Heart right ventricle (tissue), 16 donors: ENCODE results near the gene ELMO3. TPM values are rescaled to one million over a fixed set of nuclear protein-coding genes. Genes with fewer than 3 reads are reported as not detected.

Source experiments
- ATAC-seq, 8 donors: fragments of 200-7000 bp; cut with Tn5 transposase; one replicate each; pipeline ENCODE4 v1.9.1; 2020; ENCODE audit warnings: mild to moderate bottlenecking in 8 of 8, moderate library complexity in 8 of 8, moderate number of reproducible peaks in 1 of 8
- DNase-seq, 2 donors: peaks; one replicate each; pipeline ENCODE4 v3.0.0-alpha.2; 2020
- H3K27ac ChIP-seq, 10 donors: fragments of 200-600 bp; sonication (generic) in 2 of 10; one replicate each; pipeline versions ENCODE4 v1.5.0 to v1.8.0; 2020 to 2022; ENCODE audit warnings: mild to moderate bottlenecking in 3 of 10
- H3K27me3 ChIP-seq, 7 donors: fragments of 200-600 bp; one replicate each; pipeline ENCODE4 v1.8.0; 2021 to 2022; ENCODE audit warnings: mild to moderate bottlenecking in 2 of 7
- H3K36me3 ChIP-seq, 9 donors: fragments of 200-600 bp; sonication (generic) in 1 of 9; one replicate each; pipeline versions ENCODE4 v1.5.0 to v1.8.0; 2020 to 2022; ENCODE audit warnings: mild to moderate bottlenecking in 2 of 9
- H3K4me1 ChIP-seq, 9 donors: fragments of 200-600 bp; sonication (generic) in 1 of 9; one replicate each; pipeline versions ENCODE4 v1.5.0 to v1.8.0; 2020 to 2022; ENCODE audit warnings: mild to moderate bottlenecking in 4 of 9
- H3K4me3 ChIP-seq, 10 donors: fragments of 200-600 bp; sonication (generic) in 2 of 10; one replicate each; pipeline versions ENCODE4 v1.5.0 to v1.8.0; 2020 to 2022; ENCODE audit warnings: mild to moderate bottlenecking in 7 of 10, moderate library complexity in 2 of 10
- H3K9me3 ChIP-seq, 11 donors: fragments of 200-600 bp in 10 of 11; sonication (generic) in 2 of 11; one replicate each; pipeline versions ENCODE4 v1.5.0 to v1.8.0; 2013 to 2022; ENCODE audit warnings: mild to moderate bottlenecking in 2 of 11, control low read depth in 1 of 11, moderate library complexity in 1 of 11
- CTCF ChIP-seq, 9 donors: fragments of 200-600 bp; sonication (generic) in 2 of 9; IDR thresholded peaks; one replicate each; pipeline versions ENCODE4 v1.5.0 to v1.8.0; 2021 to 2022; ENCODE audit warnings: antibody characterized with exemption in 9 of 9, mild to moderate bottlenecking in 5 of 9, moderate library complexity in 1 of 9
- WGBS, 2 donors: extraction: QIAGEN DNeasy Blood & Tissue Kit; methylation state at CpG; one replicate each; pipeline ENCODE4 v1.1.7; 2013; ENCODE audit warnings: inconsistent platforms in 1 of 2; 5-methylcytosine and 5-hydroxymethylcytosine counted together
- intact Hi-C, 10 donors: fragments of 100-400 bp; cut with DNase I; formaldehyde crosslinking; loops; one replicate each; pipeline versions ENCODE4 v1.11.1 to v1.14.2; 2022
- polyA plus RNA-seq, 2 donors: library from polyadenylated mRNA; stranded (reverse); fragments of 200-250 nt; gene quantifications; one replicate each; pipeline ENCODE4 v1.2.3, GENCODE V29; 2013
- total RNA-seq, 10 donors: library from RNA; stranded (reverse); fragmentation: NEBNext Ultra II Directional in 3 of 10; extraction: Animal tissue kit (Norgen Biotek cat#: 25700) in 3 of 10; gene quantifications; one replicate each; pipeline versions ENCODE4 v1.2.1 to v1.2.4, GENCODE V29; 2021 to 2023
- donor health status: Arrhythmogenic right ventricular cardiomyopathy.
- donor health status: ischemic (EF 13 %, LVEDD 7.1; RV severe dilation, severe dysfunction).
- donor health status: healthy with polysubstance abuse.
- donor health status: DM: no; HTN: yes; CAD: no.
- donor health status: DM: no; HTN: no; CAD: no.
- donor health status: ischemic (EF 25% LVEDD 6.9; RV normal size, moderate dysfunction).
- donor health status: ischemic (EF 25% LVEDD 5.7; RV mildly dilated, moderate dysfunction).
- donor health status: healthy.
- donor health status: DM: yes; HTN: yes; CAD: no.
- donor health status: Ischemic cardiomyopathy.
- donor health status: ischemic (EF 35%, LVEDD 5.7; RV mildly dilated, moderate dysfunction).
- donor health status: nonischemic (EF 11% LVEDD 7.7; RV severe dilation, severe dysfunction).
- donor health status: DM: yes; HTN: yes; CAD: no.
- donor health status: PGD.
- donor health status: ischemic (EF 29% LVEDD 5.4; RV normal size, mild dysfunction).
- donor health status: nonischemic (EF 23%, LVEDD 6.1; RV moderate dilation, normal function).

ELMO3 gene
- total and polyA plus RNA-seq, 12 donors: 0.19 to 1.9 (median 0.46) TPM

DNA sequence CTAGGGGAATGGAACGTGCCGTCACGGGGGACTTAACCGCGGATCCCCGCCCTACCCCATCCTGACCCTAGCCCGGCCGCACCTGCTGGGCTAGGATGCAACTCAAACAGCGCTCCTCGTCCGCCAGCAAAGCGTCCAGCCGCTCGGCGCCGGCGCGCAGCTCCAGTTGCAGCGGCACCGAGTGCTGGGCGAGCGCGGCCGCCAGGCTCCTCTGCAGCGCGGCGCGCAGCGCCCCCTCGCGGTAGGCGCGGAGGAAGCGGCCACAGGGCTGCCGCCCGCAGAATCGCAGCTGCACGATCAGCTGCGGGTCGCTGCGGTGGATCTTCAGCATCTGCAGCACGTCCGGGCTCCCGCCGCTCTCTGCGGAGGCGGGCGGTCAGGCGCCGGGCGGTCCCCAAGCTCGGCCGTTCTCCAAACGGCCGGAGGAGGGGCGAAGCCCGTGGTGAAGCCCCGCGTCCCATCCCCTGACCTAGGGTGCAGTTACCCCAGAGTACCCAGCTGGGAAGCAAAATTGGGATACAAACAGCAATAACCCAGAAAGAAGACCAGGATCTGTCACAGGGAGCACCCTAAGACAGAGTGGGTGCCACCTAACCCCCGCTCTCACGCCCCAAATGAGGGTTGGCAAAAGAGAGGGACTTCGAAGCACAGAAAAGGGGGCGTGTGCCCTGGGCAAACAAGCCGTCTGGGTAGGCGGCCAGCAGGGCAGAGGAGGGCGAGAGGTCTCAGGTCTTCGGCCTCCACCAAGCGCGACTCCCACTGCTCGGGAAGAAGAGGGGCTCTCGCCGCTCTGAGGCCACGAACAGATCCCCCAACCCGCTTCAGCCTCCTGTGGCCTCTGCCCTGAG, 43.4 kb upstream of the ELMO3 start:
- peaks cover 8 to 44% (median 35%) of the 10 kb centered on the region in 9 donors for H3K4me1 ChIP-seq
- DNase-seq: peak; percentile 66 to 81
- peaks cover 0 to 15% (median 0%) of the 10 kb centered on the region in 7 donors for H3K27me3 ChIP-seq
- peak; percentile 46 to 67 (median 54) for ATAC-seq
- no peak overlapping the region for H3K27ac ChIP-seq
- H3K36me3 ChIP-seq: peaks cover 0 to 7% (median 0%) of the 10 kb centered on the region in 9 donors
- peak; percentile 92 to 99 (median 97) for TF ChIP-seq CTCF (IDR thresholded peaks at IDR 0.05)
- no peaks in the 10 kb centered on the region for H3K9me3 ChIP-seq
- peak overlapping the region in 7 of 10 donors; percentile 14 to 35 (median 31) for H3K4me3 ChIP-seq
- WGBS, 2 donors: 11 to 13% methylated on average over 67 to 74 of the region's 74 CpGs
- intact Hi-C loops: loop anchor here in 9 of 10 donors (1.0 to 10.0 kb wide), 8 partner anchors 30 to 179 kb away; no protein-coding TSS in a partner anchor

DNA sequence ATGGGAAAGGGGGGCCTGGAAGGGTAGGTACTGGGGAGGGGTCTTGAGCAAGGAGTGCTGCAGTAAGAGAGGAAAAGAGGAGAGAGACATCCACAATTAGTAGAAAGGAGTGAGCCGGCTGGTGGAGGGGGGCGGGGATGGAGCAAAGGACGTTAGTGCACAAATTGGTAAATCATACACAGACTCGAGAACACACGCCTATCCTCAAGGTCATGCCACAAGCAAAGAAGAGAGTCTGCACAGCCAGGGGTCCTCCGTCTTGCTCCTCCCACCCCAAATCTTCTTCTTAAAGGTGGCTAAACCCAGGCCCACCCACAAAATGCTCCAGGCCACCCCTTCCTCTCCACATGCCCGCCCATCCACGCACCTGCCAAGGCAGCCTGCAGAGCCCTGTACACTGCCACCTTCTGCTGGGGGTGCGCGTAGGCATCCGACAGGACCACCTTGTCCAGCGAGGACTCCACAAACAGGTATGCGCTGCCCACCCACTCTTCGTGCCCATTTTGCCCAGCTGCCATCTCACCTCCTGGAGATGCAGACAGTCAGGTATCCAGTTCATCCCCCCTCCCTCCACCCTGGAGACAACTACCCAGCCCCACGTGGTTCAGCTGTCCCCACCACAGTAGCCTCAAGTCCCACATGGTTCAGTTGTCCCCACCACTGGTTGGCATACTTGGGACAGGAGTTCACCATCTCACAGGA, 42.6 kb upstream of the ELMO3 start:
- WGBS, 2 donors: 65 to 67% methylated on average over 15 of the region's 15 CpGs
- H3K4me3 ChIP-seq: no peak overlapping the region
- peaks cover 0 to 10% (median 0%) of the 10 kb centered on the region in 7 donors for H3K27me3 ChIP-seq
- ATAC-seq (no peak), DNase-seq (no peak)
- no peaks in the 10 kb centered on the region for H3K9me3 ChIP-seq
- TF ChIP-seq CTCF (IDR thresholded peaks at IDR 0.05): no peak
- peaks cover 0 to 7% (median 0%) of the 10 kb centered on the region in 9 donors for H3K36me3 ChIP-seq
- intact Hi-C loops: loop anchor here in 4 of 10 donors (5.0 to 10.0 kb wide), 3 partner anchors 141 to 179 kb away; no protein-coding TSS in a partner anchor
- no peak overlapping the region for H3K27ac ChIP-seq
- peaks cover 11 to 42% (median 33%) of the 10 kb centered on the region in 9 donors for H3K4me1 ChIP-seq

GRCh38 chr16:67157106-67157748, 41.7 kb upstream of the ELMO3 start:
- 65 to 68% methylated on average over 7 of the region's 7 CpGs for WGBS, 2 donors
- no peak for DNase-seq
- Histone ChIP-seq H3K4me1 (peaks cover 15 to 46% (median 38%) of the 10 kb centered on the region in 9 donors), H3K27ac (peak overlapping the region in 1 of 10 donors; percentile 95), H3K27me3 (peaks cover 0 to 12% (median 0%) of the 10 kb centered on the region in 7 donors), H3K9me3 (no peaks in the 10 kb centered on the region), H3K36me3 (peaks cover 0 to 7% (median 0%) of the 10 kb centered on the region in 9 donors), H3K4me3 (no peak overlapping the region)
- intact Hi-C loops: loop anchor here in 4 of 10 donors (5.0 to 10.0 kb wide), 3 partner anchors 142 to 180 kb away; no protein-coding TSS in a partner anchor
- no peak for ATAC-seq
- no peak for TF ChIP-seq CTCF (IDR thresholded peaks at IDR 0.05)
